DMS79 (cell line): ENCODE data around the gene CKB.

Experiments
- DNase-seq: peaks from one replicate; lab custom pipeline; 2025; lab: John Stamatoyannopoulos, UW

Gene CKB

GRCh38 chr14:103522649-103523574 is at the start of gene CKB:
TSS of gene CKB (minus strand) at chr14:103522830. CDS start at chr14:103522493, 337 bp downstream.
- peak; percentile 60 for DNase-seq

GRCh38 chr14:103569408-103569807 is 46.8 kb upstream of the CKB start:
- no peak for DNase-seq

- DNase-seq = no peak
Measured at GRCh38 chr14:103568952-103569351, 46.3 kb upstream of the CKB start.

GRCh38 chr14:103563844-103564505 is 41.3 kb upstream of the CKB start:
- DNase-seq = no peak

GRCh38 chr14:103563226-103563620 is 40.6 kb upstream of the CKB start:
- no peak for DNase-seq

GRCh38 chr14:103562429-103563225 is 40.0 kb upstream of the CKB start, which contains the start of the genes BAG5 and COA8:
TSS of gene BAG5 (minus strand) at chr14:103562657. CDS start at chr14:103561164, 1,493 bp downstream.
TSS of gene COA8 (plus strand) at chr14:103562960. CDS start at chr14:103563002, 42 bp downstream.
- DNase-seq = peak; percentile 94

GRCh38 chr14:103562179-103562428 is 39.5 kb upstream of the CKB start:
- no peak for DNase-seq

GRCh38 chr14:103561381-103562178 is 39.0 kb upstream of the CKB start:
- DNase-seq = no peak

- DNase-seq = no peak
Measured at GRCh38 chr14:103560691-103561090, 38.1 kb upstream of the CKB start.

GRCh38 chr14:103559766-103560165 is 37.1 kb upstream of the CKB start:
- DNase-seq = no peak

- peak; percentile 98 for DNase-seq
Measured at GRCh38 chr14:103558071-103558882, 35.6 kb upstream of the CKB start.

- no peak for DNase-seq
Measured at GRCh38 chr14:103556946-103557758, 34.5 kb upstream of the CKB start.

GRCh38 chr14:103555559-103556337 is 33.1 kb upstream of the CKB start:
- no peak for DNase-seq

- DNase-seq = no peak
Measured at GRCh38 chr14:103552846-103553210, 30.2 kb upstream of the CKB start.

GRCh38 chr14:103552011-103552845 is 29.6 kb upstream of the CKB start:
- no peak for DNase-seq

- DNase-seq = no peak
Measured at GRCh38 chr14:103551338-103551762, 28.7 kb upstream of the CKB start.

- DNase-seq = peak; percentile 56
Measured at GRCh38 chr14:103550451-103551337, 28.1 kb upstream of the CKB start.
